Progenitor cell of endocrine pancreas (in vitro differentiated cells): ENCODE results near the gene PTPN21. TPM values are rescaled to one million over a fixed set of nuclear protein-coding genes. Genes with fewer than 3 reads are reported as not detected.
A peak's percentile ranks its signal among the peaks of the same experiment; 100 is the strongest.

Source experiments
- DNase-seq: peaks from one replicate; pipeline ENCODE4 v3.0.0; 2021; ENCODE audit warnings: low spot score; ENCODE audit not compliant: unreplicated experiment
- H3K27ac Mint-ChIP-seq: 2 replicates; pipeline ENCODE4 v1.8.0; 2021; ENCODE audit warnings: mild to moderate bottlenecking, moderate library complexity, mixed read lengths
- H3K27me3 Mint-ChIP-seq: 2 replicates; pipeline ENCODE4 v1.8.0; 2021; ENCODE audit warnings: mixed read lengths
- H3K36me3 Mint-ChIP-seq: 2 replicates; pipeline ENCODE4 v1.8.0; 2022; ENCODE audit warnings: mixed read lengths; ENCODE audit not compliant: insufficient read depth
- H3K4me1 Mint-ChIP-seq: 2 replicates; pipeline ENCODE4 v1.8.0; 2021; ENCODE audit warnings: low read depth, mixed read lengths
- H3K4me3 Mint-ChIP-seq: 2 replicates; pipeline ENCODE4 v1.8.0; 2021; ENCODE audit warnings: low read depth, mild to moderate bottlenecking, moderate library complexity, mixed read lengths
- H3K9me3 Mint-ChIP-seq: 2 replicates; pipeline ENCODE4 v1.8.0; 2021; ENCODE audit warnings: low read depth, mixed read lengths
- CTCF ChIP-seq: fragments of 200-600 bp; sonication (generic); IDR thresholded peaks from one replicate; pipeline ENCODE4 v1.5.0; 2021; ENCODE audit warnings: antibody characterized with exemption, mild to moderate bottlenecking; ENCODE audit not compliant: unreplicated experiment
- long read RNA-seq: library from polyadenylated mRNA; unstranded; transcript quantifications from one replicate; pipeline ENCODE4 v2.0.0, GENCODE V29; 2020
- total RNA-seq: library from RNA; stranded (reverse); gene quantifications from 2 replicates; pipeline ENCODE4 v1.2.1, GENCODE V29; 2021

Gene PTPN21
- total RNA-seq, result 40.0 and 42.1 TPM in 2 replicates
- long read RNA-seq, partial matches to known transcripts, result 12 of 17 reads
- long read RNA-seq, other reads (novel, unspliced or antisense), result 5 of 17 reads

- Mint-ChIP-seq H3K36me3 (peaks cover 2% of the 10 kb centered on the region), H3K27ac (peak within 1 kb of the TSS; percentile 99), H3K9me3 (no peaks in the 10 kb centered on the region), H3K4me1 (peaks cover 34% of the 10 kb centered on the region), H3K27me3 (no peaks in the 10 kb centered on the region), H3K4me3 (peak within 1 kb of the TSS; percentile 95)
- no peak for TF ChIP-seq CTCF
- peak; percentile 66 for DNase-seq
Measured at GRCh38 chr14:88554457-88555286, at the start of gene PTPN21. PTPN21 (minus strand) TSS chr14:88555007; CDS start chr14:88550417, 4,590 bp downstream.

- no peak for TF ChIP-seq CTCF
- Mint-ChIP-seq H3K4me1 (no peaks in the 10 kb centered on the region), H3K36me3 (peaks cover 48% of the 10 kb centered on the region), H3K27ac (peak overlapping the region; percentile 24), H3K4me3 (no peak overlapping the region), H3K9me3 (no peaks in the 10 kb centered on the region), H3K27me3 (no peaks in the 10 kb centered on the region)
- no peak for DNase-seq
Measured at GRCh38 chr14:88604212-88604611, 49.4 kb upstream of the PTPN21 start.

DNA sequence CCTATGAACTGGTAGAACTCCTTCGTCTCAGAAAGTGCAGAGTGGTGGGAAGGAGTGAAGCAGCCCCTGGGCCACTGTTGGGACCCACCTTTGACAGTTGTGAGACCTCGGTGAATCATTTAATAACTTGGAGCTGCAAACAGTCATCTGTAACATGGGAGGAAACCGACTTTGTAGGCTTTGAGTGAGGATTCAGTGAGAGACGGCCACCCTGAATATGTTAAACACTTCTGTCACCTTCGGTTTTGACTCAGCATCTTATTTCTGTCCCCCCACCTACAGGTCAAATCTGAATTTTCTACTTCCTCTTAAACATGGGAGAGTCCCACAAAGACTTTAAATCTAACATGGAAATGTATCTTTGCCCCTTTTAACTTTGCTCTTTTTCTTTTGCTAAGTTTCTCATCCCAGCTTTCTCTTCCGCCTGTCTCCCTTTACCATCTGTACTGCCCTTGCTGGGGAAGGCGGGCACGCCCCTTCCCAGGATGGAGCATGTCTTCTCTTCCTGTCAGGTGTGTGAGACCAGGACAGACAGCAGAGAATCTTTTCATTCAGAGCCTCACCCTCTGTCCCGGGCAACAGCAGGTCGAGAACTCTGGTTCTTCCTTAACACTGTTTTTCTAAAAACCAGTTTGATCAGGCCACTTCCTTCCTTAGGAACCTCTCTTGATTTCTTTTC, 45.1 kb upstream of the PTPN21 start:
- Mint-ChIP-seq H3K36me3 (peaks cover 49% of the 10 kb centered on the region), H3K4me3 (no peak overlapping the region), H3K4me1 (peaks cover 5% of the 10 kb centered on the region), H3K27ac (peak overlapping the region; percentile 35), H3K27me3 (no peaks in the 10 kb centered on the region), H3K9me3 (no peaks in the 10 kb centered on the region)
- DNase-seq, result no peak
- TF ChIP-seq CTCF, result no peak

DNA sequence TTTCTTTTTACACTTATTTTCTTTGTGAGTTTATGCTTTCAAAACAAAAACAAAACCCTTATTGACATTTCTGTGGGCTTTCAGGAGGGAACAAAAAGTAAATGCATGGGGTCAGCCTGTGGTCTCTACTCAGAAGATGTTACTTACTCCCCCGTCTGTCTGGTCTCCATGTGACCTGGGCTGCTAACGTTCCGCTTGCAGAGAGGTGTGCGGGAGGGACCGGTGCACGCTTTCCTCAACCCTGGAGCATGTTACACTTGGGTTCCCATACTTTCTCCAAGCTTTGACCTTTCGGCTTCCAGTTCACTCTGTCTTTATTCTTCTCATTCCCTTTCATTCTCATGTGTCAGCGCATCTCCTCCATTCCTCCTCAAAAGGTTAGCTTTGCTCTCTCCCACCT, 44.5 kb upstream of the PTPN21 start:
- Mint-ChIP-seq H3K27ac (peak overlapping the region; percentile 35), H3K9me3 (no peaks in the 10 kb centered on the region), H3K27me3 (no peaks in the 10 kb centered on the region), H3K4me3 (no peak overlapping the region), H3K36me3 (peaks cover 50% of the 10 kb centered on the region), H3K4me1 (peaks cover 5% of the 10 kb centered on the region)
- no peak for TF ChIP-seq CTCF
- DNase-seq, result no peak

- H3K27ac Mint-ChIP-seq, result peak overlapping the region; percentile 56
- peaks cover 47% of the 10 kb centered on the region for H3K36me3 Mint-ChIP-seq
- H3K4me1 Mint-ChIP-seq, result peaks cover 5% of the 10 kb centered on the region
- no peaks in the 10 kb centered on the region for H3K27me3 Mint-ChIP-seq
- TF ChIP-seq CTCF, result no peak
- H3K9me3 Mint-ChIP-seq, result no peaks in the 10 kb centered on the region
- no peak overlapping the region for H3K4me3 Mint-ChIP-seq
- no peak for DNase-seq
Measured at GRCh38 chr14:88598097-88598675, 43.4 kb upstream of the PTPN21 start.
